ENCODE data around the gene INMT.

Gene INMT

DNA sequence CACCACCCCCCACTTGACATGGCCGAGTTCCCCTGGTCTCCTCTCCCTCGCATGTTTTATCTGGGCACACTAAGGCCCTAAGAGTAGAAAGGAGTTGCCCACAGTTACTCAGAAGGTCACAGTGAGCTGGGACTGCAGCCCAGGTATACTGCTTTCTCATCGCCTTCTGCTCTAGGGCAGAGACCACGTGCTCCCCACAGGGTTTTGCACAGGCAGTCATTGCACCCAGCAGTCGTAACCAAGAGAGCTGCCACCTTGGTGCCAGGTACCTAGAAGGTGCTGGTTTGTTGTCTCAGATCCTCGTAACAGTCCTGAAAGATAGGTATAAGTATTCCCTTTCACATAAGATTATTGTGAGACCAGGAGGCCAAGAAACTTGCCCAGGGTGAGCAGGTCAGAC lies 21.0 kb downstream of the INMT start:
- no peak overlapping the region for H3K27ac ChIP-seq
- H3K4me3 ChIP-seq = no peak overlapping the region

DNA sequence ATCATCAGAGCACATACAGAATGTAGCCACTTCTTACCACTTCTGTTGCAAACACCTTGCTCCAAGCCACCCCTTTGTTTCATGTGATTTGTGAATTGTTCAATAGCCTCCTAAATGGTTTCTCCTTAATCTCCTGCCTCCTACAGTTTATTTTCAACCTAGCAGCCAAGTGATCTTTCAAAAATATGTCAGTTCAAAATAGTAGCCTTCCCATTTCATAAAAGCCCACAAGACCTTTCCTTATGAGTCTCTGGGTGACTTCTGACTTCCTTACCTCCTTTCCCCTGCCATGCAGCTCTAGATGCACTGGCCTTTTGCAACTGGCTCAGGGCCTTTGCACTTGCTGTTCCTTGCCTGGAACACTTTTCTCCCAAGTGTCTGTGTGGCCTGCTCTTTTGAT lies 24.1 kb downstream of the INMT start:
- Histone ChIP-seq H3K27ac (no peak overlapping the region), H3K4me3 (no peak overlapping the region)

DNA sequence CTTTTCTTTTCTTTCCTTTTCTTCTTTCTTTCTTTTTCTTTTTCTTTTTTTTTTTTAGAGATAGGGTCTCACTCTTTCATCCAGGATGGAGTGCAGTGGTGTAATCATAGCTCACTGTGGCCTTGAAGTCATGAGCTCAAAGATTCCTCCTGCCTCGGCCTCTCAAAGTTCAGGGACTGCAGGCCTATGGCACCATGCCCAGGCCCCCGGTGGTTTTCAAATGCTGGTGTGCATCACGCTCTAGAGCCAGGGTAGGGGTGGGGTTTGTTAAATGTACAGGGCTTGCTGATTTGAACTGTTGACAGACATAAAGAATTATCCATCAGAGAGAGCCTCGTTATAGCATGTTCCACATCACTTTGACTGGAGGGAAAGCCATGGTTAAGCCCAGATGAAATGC lies 25.0 kb downstream of the INMT start:
- Histone ChIP-seq H3K4me3 (no peak overlapping the region), H3K27ac (no peak overlapping the region)

DNA sequence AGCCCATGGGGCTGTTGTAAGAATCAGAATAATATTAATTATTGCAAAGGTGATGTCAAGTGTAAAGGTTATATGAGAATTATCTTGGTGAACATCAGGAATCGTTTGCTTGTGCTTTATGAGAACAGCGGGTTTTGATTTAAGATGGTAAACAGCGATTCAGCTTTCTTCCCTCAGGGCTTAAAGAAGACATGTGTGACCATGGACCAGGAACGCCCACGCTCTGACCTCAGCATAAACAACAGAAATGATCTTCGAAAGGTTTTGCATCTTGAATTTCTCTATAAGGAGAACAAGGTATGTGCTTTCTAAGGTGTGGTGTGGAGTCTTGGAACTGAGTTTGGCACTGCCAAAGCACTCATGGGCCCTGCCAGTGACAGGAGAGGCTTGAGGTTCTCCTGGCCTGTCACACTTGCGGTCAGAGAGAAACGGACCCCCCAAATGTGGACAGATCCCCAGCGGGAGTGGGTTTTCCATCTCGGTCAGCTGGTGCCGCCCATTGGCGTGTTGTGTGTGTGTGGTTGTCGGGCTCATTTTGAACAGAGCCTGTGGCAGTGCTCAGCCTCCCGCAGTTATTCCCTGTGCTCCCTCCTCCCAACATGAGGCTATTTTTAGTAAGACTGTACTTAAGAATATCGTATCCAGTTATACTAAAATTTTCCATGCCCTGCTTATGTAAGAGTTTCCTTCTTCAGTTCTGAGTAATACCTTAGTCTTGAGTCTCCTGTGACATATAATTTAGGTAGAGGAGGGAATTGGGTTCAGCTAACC lies 26.5 kb downstream of the INMT start:
- H3K27ac ChIP-seq = peak overlapping the region in 2 of 21 experiments; percentile 6 to 74
- H3K4me3 ChIP-seq = no peak overlapping the region

DNA sequence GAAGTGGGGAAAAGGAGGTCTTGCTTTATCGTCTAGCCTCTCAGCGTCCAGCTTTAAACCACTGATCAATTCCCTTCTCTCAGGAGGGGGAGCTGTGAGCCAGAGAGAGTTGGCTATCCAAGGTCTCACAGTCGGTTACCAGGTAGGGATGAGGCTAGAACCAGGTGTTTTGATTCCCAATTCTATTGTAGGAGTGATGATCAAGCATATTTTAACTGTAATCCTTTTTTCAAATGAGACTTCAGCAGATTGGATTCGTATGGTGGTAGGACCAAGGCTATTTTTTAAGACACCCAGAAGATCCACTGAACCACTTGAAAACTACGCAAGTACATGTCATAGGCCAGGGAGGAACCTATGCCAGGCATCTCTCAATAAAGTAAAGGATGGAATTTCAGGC lies 27.6 kb downstream of the INMT start:
- H3K4me3 ChIP-seq = no peak overlapping the region
- H3K27ac ChIP-seq = no peak overlapping the region

DNA sequence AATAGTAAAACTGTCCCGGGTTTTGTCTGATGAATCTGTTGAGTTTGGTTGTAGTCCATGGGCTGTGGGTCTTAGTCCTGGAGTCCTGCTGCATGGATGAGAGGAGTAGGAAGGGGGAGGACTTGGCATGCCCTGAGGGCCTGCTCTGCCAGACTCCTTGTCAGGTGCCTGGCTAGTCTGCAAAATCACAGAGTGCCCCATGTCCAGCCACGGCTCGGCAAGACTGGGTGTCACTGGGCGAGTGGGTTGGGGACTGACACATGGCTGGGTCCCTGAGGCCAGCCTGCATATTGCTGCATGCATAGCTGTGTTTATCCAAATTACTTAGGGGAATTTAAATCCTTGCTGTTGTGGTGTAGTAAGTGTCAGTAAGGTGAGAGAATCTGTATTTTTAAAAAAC lies 29.0 kb downstream of the INMT start:
- no peak overlapping the region for H3K4me3 ChIP-seq
- H3K27ac ChIP-seq = no peak overlapping the region

DNA sequence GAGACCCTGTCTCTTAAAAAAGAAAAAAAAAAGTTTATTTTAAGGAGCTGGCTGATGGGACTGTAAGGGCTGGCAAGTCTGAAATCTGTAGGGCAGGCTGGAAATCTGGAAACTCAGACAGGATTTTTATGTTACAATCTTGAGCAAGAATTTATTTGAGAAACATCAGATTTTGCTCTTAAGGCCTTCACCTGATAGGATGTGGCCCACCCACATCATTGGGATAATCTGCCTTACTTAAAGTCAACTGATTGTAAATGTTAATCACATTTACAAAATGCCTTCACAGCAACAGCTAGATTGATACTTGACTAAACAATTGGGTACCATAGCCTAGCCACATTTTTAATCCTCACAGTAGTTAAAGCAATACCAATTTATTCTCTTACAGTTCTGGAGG lies 30.8 kb downstream of the INMT start:
- Histone ChIP-seq H3K27ac (no peak overlapping the region), H3K4me3 (no peak overlapping the region)

DNA sequence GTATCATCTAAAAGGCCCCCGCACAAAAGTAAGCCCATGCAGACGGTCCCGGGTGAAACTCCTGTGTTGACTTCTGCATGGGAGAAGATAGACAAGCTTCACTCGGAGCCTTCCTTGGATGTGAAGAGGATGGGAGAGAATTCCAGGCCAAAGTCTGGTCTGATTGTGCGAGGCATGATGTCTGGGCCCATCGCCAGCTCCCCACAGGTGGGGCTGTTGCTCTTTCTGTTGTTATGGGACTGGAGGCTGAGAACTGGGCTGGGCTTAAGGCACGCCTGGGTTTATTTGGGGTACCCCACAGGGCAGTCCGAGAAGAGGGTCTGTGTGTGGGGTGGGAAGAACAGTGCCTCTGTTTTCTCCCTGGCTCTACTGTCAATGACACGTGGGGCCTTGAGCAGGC lies 33.9 kb downstream of the INMT start:
- Histone ChIP-seq H3K27ac (no peak overlapping the region), H3K4me3 (no peak overlapping the region)

DNA sequence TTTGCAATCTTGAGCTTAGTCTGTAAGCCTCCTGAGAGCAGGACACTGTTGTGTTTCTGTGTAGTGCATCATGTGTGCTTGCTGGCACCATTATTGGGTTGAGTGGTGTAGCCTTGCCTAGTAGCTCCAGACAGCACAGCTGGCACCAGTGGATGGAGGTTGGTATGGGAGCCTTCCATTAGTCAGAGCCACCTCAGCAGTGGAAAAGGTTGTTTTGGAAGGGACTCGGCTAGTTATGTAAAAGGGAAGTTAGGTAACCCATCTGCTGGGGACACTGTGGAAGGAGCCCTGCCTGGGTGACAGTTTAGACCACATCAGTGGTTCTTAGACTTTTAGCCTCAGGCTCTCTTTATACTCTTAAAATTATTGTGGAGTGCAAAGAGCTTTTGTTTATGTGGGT lies 35.6 kb downstream of the INMT start:
- no peak overlapping the region for H3K27ac ChIP-seq
- H3K4me3 ChIP-seq = no peak overlapping the region

DNA sequence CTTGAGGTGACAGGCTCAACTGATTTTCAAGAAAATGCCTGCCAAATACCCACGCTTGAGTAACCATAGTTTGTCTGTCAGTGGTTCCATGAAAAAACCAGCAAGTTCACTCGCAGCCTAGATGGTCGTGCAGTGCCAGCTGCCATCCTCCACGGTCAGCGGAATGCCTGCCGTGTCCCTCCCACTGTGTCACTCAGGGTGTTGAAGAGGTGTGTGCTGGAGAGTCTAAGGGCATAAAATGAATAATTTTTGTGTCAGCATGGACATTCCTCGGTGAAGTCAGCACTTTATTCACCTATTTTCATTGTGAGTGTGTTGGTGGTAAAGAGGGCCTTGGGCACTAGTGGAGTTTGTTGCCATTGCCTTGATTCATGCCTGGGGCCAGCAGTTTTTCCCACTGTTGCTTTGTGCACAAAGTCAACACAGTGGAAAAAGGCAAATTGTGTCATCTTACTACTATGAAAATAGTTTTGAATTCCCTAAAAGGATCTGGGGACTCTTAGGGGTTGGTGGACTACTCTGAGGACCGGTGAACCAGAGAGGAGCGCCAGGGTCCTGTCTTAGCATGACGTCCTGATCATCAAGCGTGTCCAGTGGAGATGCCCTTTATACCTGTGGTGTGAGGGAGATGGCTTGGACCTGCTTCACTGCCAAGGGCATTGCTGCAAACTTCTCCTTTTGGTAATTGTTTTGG lies 36.9 kb downstream of the INMT start:
- H3K27ac ChIP-seq = peak overlapping the region in 2 of 21 experiments; percentile 22 to 58
- no peak overlapping the region for H3K4me3 ChIP-seq

DNA sequence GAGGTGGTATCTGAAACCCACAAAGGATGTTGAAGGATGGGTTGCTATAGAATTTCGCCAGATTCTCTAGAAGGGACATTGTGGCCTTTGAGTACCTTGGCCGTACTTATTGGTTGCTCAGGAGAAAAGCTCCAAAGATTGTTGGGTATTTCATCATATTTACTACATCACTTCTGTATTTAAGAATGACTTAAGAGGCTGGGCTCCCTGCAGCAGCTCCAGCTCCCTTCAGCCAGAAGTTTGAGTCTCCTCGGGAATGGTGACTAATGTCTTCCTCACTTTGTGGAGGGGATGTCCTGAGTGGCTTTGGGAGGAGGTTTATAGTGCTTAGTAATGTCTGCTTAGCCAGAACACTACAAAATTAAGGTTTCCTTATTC lies 37.4 kb downstream of the INMT start:
- no peak overlapping the region for H3K4me3 ChIP-seq
- H3K27ac ChIP-seq = peak overlapping the region in 2 of 21 experiments; percentile 22 to 67

DNA sequence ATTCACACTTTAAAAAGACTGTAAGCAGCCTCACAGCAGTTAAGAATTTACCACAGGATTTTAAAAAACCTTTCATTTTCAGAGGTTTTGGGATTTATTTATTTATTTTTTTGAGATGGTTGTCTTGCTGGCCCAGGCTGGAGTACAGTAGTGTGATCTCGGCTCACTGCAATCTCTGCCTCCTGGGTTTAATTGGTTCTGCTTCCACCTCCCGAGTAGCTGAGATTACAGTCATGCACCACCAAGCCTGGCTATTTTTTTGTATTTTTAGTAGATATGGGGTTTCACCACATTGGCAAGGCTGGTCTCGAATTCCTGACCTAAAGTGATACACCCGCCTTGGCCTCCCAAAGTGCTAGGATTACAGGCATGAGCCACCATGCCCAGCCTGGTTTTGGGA lies 38.4 kb downstream of the INMT start:
- peak overlapping the region in 2 of 21 experiments; percentile 49 to 67 for H3K27ac ChIP-seq
- no peak overlapping the region for H3K4me3 ChIP-seq

DNA sequence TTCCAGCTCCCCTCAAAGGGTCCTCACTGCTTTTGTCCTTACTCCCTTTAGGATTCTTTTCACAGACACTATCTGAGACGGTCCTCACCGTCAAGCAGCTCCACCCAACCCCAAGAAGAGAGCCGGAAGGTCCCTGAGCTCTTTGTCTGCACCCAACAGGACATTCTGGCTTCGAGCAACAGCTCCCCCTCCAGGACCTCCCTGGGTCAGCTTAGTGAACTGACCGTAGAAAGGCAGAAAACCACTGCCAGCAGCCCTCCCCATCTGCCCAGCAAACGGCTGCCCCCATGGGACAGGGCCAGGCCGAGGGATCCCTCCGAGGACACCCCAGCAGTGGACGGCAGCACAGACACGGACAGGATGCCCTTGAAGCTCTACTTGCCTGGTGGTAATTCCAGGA lies 39.2 kb downstream of the INMT start:
- no peak overlapping the region for H3K4me3 ChIP-seq
- no peak overlapping the region for H3K27ac ChIP-seq

DNA sequence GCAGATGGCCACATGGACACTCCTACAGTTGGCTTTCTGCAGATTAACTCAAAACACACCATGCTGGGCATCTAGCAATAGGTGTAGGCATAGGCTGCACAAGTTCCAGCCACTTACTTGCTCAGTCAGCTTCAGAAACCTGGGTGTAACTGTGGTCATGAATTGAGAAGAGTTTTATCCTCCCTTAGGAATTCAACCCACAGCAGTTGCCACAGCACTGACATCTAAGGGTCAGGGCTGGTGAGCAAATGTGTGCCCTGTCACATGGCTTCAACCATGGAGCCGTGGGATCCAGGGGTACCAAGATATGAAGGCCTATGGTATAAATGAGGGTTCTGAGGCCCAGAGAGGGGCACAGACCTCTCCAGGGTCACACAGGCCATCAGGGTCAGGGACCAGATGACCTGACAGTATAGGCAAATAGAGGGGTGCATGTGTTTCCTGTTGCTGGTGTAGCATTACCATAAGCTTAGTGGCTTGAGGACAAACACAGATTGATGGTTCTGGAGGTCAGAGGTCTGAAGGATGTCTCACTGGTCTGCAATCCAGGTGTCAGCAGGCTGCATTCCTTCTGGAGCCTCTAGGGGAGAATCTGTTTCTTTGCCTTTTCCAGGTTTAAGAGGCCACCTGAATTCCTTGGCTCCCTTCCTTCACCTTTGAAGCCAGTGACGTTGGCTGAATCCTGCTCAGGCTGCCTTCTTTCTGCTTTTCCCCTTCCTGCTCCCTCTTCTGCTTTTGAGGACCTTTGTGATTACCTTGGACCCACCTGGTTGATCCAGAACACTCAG lies 43.4 kb downstream of the INMT start:
- Histone ChIP-seq H3K4me3 (no peak overlapping the region), H3K27ac (peak overlapping the region in 4 of 21 experiments; percentile 15 to 62 (median 30))

DNA sequence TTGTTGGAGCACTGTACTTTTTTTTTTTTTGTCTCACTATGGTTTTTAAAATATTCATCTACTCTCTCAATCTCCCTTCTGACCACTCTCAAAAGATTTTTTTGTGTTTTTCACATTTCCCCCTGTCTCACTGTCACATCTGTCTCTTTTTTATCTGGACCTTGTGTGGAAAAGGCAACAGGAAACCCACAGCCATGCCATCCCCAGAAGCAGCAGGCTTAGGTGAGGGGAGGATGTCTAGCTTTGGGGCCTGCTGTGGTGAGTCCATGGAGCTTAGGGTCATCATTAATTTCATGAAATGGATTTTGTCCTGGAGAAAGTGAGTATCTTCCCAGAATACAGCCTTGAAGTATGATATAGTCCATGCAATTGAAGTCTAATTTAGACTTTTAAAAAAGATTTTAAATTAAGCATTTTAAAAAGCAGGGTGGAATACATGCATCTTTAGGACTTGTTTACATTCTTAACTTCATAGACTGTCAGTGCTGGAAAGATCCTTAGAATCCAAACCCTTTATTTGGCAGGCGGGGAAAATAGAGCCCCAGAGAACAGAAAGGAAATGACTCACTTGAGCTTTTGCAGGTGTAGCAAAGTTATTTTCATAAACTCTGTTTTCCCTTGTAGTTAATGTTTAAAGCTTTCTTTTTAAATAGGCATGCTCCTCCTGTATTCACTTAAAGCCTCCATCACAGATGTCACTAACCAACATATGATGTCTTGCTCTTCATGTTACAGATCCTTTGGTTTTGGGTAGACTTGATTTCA lies 44.4 kb downstream of the INMT start:
- Histone ChIP-seq H3K4me3 (no peak overlapping the region), H3K27ac (peak overlapping the region in 5 of 21 experiments; percentile 15 to 62 (median 30))

DNA sequence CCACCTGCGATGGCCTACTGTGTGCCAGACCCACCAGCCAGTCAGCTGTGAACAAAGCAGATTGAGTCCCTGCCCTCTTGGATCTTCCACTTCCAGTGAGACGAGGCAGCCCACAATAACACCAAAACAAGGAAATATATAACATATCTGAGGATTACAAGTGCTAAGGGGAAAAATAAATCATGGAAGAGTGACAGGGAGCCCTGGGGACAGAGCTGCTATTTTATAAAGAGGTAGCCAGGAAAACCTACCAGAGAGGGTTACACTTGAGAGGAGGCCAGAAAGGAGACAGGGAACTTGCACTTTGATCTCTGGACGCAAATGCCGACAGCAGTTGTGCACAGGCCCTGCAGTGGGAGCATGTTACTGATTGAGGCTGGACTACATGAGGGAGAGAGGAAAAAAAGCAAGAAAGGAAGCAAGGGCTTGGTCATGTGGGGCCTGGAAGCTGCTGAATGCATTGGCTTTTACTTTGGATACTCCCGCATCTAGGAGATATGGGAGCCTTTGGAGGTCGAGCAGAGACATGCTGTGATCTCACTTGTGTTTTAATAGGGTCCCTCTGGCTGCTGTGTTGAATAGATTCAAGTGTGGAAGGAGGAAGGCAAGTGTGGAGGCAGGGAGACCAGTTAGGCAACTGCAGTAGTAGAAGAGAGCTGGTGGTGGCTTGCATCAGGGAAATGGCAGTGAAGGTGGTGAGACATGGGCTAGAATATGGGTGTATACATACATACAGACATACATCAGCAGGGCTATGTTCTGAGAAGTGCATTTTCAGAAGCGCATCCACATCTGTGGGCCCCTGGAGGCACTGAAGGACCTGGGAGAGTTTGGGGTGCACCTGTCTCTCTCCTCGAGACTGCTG lies 45.5 kb downstream of the INMT start:
- no peak overlapping the region for H3K27ac ChIP-seq

DNA sequence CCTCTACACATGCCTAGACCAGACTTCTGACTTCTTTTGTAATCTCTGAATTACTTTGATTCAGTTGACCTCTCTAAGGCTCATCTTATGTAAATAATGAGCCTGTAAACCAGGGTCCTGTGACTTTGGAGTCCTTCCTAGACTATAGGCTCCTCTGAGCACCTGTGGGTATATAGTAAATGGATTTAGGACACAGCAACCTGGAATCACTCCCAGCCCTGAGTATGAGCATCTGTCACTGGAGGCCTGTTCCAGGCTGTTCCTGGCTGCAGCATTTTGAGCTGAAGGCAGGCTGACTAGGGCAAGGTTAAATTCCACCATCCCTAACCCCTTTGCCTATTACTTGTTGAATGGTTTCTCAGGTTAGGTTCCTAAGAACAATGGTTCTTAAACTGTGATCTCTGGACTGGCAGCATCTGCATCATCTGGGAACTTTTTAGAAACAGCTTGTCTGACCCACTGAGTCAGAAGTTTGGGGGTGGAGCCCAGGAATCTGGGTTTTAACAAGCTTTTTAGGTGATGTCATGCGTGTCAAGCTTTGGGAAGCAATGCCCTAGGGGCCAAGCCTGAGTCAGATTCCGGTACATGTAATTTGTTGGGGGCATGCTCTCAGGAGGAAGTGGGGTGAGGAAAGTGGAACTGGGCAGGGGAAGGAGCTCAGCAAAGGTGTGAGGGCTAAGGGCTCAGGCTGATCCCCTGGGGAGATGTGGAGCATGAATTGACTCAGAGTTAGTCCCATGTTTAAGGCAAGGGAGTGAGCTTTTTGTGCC lies 47.5 kb downstream of the INMT start:
- Histone ChIP-seq H3K4me3 (no peak overlapping the region), H3K27ac (peak overlapping the region in 9 of 21 experiments; percentile 2 to 64 (median 44))

More for the DNA sequence above, 45.5 kb downstream of the INMT start:
- no peak overlapping the region for H3K4me3 ChIP-seq

DNA sequence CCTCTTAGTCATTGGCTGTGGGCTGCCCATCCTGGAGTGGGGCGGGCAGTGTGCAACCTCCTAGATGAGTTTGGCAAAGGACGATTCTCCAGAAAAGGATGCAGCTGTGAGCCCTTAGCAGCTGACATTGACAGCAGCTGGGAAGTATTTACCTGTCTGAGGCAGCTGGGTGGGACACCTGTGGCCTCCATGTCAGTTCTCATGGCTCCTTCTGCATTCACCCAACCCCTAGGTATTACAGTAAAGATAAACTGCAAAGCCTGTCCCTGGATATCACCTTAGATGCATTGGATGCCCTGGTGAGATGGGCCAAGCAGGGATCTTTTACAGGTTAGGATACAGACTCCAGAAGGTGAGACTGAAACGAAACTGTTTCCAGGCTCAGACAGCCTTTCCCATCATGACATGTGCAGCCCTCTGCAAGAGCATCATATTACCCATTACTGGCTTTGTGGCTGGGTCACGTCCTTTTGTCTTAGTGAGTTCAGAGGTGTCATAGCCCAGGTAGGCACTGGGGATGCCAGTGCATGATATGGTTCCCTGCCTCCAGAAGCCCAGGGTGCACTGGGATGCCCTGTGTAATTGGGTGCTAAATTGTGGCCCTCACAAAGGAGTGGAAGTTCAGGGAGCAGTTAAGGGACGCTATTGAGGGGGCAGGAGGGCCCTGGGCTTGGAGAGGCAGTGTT lies 48.2 kb downstream of the INMT start:
- H3K4me3 ChIP-seq = no peak overlapping the region
- peak overlapping the region in 5 of 21 experiments; percentile 3 to 69 (median 42) for H3K27ac ChIP-seq
